NB4 (cell line): ENCODE data around the gene TLX2.

Source experiments
- MYC ChIP-seq: IDR thresholded peaks from 2 replicates; pipeline ENCODE4 v1.6.1; 2011; ENCODE audit warnings: low read depth, low read length
- POLR2A ChIP-seq: IDR thresholded peaks from 2 replicates; pipeline ENCODE4 v1.6.1; 2011; ENCODE audit warnings: mild to moderate bottlenecking; ENCODE audit not compliant: insufficient read length; ENCODE audit errors: extremely low read depth
- TF ChIP-seq, protein P1 (sequence below): IDR thresholded peaks from one replicate; pipeline ENCODE4 v1.5.1; 2012; ENCODE audit warnings: low read depth, low read length
- TF ChIP-seq, protein P2 (sequence below): IDR thresholded peaks from 2 replicates; pipeline ENCODE4 v1.6.1; 2011; ENCODE audit warnings: low read depth, low read length

DNA sequence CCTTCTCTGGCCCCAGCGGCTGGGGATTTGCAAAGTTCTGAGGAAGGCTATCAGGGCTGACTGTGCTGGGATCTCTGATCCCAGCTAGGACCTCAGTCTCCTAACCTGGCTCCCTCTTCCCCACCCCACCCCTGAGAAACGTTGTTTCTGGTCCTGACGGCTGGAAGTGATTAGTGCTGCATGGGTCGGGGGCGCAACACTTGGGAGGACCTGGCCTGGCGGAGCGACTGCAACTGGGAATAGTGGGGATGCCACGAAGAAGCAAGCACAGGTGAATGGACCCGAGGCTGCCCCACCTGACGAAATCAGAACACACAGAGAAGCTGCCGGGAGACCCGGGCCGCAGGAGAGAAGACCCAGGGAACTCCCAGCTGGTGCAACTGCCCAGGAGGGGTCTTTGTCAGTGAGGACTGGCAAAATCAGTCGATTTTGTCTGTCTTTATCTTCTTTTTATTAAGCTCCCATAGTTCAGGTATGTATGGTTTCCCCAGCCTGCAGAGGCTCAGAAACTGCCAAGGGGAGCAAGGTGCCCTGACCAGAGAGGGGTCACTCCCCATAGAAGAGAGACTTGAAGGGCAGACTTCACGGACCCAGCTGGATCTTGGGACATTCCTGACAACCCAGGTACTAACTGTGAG, 14.2 kb upstream of the TLX2 start:
- TF ChIP-seq, protein P1, sequence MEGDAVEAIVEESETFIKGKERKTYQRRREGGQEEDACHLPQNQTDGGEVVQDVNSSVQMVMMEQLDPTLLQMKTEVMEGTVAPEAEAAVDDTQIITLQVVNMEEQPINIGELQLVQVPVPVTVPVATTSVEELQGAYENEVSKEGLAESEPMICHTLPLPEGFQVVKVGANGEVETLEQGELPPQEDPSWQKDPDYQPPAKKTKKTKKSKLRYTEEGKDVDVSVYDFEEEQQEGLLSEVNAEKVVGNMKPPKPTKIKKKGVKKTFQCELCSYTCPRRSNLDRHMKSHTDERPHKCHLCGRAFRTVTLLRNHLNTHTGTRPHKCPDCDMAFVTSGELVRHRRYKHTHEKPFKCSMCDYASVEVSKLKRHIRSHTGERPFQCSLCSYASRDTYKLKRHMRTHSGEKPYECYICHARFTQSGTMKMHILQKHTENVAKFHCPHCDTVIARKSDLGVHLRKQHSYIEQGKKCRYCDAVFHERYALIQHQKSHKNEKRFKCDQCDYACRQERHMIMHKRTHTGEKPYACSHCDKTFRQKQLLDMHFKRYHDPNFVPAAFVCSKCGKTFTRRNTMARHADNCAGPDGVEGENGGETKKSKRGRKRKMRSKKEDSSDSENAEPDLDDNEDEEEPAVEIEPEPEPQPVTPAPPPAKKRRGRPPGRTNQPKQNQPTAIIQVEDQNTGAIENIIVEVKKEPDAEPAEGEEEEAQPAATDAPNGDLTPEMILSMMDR, result no peak
- TF ChIP-seq, protein P2, sequence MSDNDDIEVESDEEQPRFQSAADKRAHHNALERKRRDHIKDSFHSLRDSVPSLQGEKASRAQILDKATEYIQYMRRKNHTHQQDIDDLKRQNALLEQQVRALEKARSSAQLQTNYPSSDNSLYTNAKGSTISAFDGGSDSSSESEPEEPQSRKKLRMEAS, result no peak
- TF ChIP-seq POLR2A, result no peak
- no peak for TF ChIP-seq MYC
